Retinal pigment epithelial cell (primary cell): ENCODE data around the gene FSTL4.

Source experiments
- DNase-seq: peaks from one replicate; pipeline ENCODE4 v3.0.0-alpha.2; 2010; ENCODE audit warnings: low read depth
- H3K4me3 ChIP-seq: 2 replicates; pipeline ENCODE4 v1.5.1; 2011; ENCODE audit warnings: mild to moderate bottlenecking, low read length, control low read depth, moderate library complexity
- CTCF ChIP-seq: conservative IDR thresholded peaks from 2 replicates; pipeline ENCODE4 v1.5.1; 2011; ENCODE audit warnings: low read depth, low read length, control low read depth, inconsistent platforms

The FSTL4 gene

GRCh38 chr5:133611357-133612248 lies 738 bp downstream of the FSTL4 start:
- no peak for TF ChIP-seq CTCF
- no peak overlapping the region for H3K4me3 ChIP-seq
- DNase-seq = no peak

- no peak overlapping the region for H3K4me3 ChIP-seq
- peak; percentile 62 for TF ChIP-seq CTCF
- peak; percentile 5 for DNase-seq
Measured at GRCh38 chr5:133610489-133611356, 1.6 kb downstream of the FSTL4 start.

GRCh38 chr5:133607451-133607850 lies 4.9 kb downstream of the FSTL4 start:
- DNase-seq = no peak
- TF ChIP-seq CTCF = no peak
- H3K4me3 ChIP-seq = no peak overlapping the region

- DNase-seq = no peak
- no peak overlapping the region for H3K4me3 ChIP-seq
Measured at GRCh38 chr5:133606835-133607234, 5.5 kb downstream of the FSTL4 start.

GRCh38 chr5:133605323-133605722 lies 7.0 kb downstream of the FSTL4 start:
- TF ChIP-seq CTCF = no peak

More at GRCh38 chr5:133606835-133607234, 5.5 kb downstream of the FSTL4 start:
- no peak for TF ChIP-seq CTCF

GRCh38 chr5:133603711-133604110 lies 8.6 kb downstream of the FSTL4 start:
- DNase-seq = no peak
- no peak for TF ChIP-seq CTCF
- H3K4me3 ChIP-seq = no peak overlapping the region

More at GRCh38 chr5:133605323-133605722, 7.0 kb downstream of the FSTL4 start:
- no peak overlapping the region for H3K4me3 ChIP-seq
- no peak for DNase-seq
